ENCODE measurements around the gene GPR153.

DNA sequence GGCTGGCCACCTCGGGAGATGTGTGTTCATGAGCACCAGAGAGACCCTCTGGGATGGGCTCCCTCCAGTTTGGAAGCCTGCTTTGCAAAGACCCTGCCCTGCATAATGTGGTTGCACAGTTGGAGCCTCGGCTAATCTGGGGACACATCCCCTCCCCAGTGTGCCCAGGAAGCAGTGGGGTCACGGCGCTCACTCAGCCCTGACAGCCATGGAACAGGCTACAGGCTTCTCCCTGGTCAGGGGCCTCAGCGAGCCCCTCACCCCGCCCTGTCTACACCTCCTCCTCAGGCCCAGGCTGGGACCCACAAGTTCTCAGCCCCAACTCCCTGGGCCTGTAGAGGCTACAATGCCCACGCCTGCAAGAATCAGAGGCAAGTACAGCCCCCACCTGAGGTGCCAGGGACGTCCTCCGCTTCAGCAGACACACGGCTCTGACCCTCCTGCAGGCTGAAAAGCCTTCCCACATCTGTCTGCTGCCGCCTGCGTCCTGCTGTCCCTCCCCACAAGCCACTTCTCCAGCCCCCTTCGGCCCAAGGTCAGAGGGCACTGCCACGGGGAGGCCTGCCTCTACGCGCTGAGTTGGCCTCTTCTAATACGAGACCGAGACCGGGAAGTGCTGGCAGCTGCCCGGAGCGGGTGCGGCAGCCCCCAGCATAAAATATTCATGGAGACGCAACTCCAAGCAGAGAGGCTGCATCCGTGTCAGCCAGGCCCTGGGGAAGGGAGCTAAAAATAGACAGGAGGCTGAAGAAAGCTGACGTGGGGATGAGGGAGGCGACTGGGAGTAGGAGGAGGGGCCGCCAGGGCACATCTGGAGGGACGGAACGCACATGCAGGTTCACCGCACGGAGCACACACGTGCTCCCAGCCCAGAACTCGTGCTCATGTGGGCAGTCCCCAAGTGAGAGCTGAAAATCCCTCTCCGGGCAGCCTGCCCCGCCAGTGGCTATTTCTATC, 15.2 kb upstream of the GPR153 start:
- TF ChIP-seq, protein P1, sequence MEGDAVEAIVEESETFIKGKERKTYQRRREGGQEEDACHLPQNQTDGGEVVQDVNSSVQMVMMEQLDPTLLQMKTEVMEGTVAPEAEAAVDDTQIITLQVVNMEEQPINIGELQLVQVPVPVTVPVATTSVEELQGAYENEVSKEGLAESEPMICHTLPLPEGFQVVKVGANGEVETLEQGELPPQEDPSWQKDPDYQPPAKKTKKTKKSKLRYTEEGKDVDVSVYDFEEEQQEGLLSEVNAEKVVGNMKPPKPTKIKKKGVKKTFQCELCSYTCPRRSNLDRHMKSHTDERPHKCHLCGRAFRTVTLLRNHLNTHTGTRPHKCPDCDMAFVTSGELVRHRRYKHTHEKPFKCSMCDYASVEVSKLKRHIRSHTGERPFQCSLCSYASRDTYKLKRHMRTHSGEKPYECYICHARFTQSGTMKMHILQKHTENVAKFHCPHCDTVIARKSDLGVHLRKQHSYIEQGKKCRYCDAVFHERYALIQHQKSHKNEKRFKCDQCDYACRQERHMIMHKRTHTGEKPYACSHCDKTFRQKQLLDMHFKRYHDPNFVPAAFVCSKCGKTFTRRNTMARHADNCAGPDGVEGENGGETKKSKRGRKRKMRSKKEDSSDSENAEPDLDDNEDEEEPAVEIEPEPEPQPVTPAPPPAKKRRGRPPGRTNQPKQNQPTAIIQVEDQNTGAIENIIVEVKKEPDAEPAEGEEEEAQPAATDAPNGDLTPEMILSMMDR (IDR thresholded peaks at IDR 0.05) = no peak
- no peak for TF ChIP-seq EZH2 (IDR thresholded peaks at IDR 0.05)

Measured in neural progenitor cell (in vitro differentiated cells).